ENCODE data around the gene ECHS1. TPM values are rescaled to one million over a fixed set of nuclear protein-coding genes. Genes with fewer than 3 reads are reported as not detected.

ECHS1 gene
- total and polyA plus RNA-seq, 2 donors (not counting 3 experiments of a cell fraction or from before 2014, with no cell fraction given), result 46.2 to 108 TPM

DNA sequence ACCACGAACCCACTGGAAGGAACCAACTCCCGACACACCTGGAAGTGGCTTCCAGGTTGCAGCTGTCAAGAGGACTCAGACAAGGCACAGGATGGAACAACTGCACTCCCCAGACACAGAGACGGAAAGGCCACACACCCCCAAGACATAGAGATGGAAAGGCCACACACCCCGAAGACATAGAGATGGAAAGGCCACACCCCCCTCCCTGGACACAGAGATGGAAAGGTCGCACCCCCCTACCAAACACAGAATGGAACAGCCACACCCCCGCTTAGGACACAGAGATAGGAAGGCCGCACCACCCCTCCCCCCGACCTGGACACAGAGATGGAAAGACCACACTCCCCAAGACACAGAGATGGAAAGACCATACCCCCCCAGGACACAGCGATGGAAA is 56.9 kb downstream of the ECHS1 start:
- no peak for DNase-seq (ENCODE audit: low read depth, low spot score)
- no TSS peak for BruUV-seq (replicated peaks)
- no peak overlapping the region for H3K27ac ChIP-seq (ENCODE audit: insufficient read depth, low read depth, low read length)
- H3K4me1 ChIP-seq (ENCODE audit: control insufficient read depth, extremely low read depth, insufficient read depth, low read length), result no peaks in the 10 kb centered on the region
- no peak overlapping the region for H2AFZ ChIP-seq (ENCODE audit: low read depth, low read length)
- H3K9ac ChIP-seq (replicated peaks; ENCODE audit: extremely low read depth, insufficient read depth, low read length), result no peak overlapping the region
- no peak for TF ChIP-seq EZH2 (IDR thresholded peaks at IDR 0.05; ENCODE audit: borderline replicate concordance, low read depth, low read length, severe bottlenecking)
- no peak for TF ChIP-seq POLR2AphosphoS5 (IDR thresholded peaks at IDR 0.05; ENCODE audit: insufficient read depth, low read depth, low read length)
- TF ChIP-seq, protein P1, sequence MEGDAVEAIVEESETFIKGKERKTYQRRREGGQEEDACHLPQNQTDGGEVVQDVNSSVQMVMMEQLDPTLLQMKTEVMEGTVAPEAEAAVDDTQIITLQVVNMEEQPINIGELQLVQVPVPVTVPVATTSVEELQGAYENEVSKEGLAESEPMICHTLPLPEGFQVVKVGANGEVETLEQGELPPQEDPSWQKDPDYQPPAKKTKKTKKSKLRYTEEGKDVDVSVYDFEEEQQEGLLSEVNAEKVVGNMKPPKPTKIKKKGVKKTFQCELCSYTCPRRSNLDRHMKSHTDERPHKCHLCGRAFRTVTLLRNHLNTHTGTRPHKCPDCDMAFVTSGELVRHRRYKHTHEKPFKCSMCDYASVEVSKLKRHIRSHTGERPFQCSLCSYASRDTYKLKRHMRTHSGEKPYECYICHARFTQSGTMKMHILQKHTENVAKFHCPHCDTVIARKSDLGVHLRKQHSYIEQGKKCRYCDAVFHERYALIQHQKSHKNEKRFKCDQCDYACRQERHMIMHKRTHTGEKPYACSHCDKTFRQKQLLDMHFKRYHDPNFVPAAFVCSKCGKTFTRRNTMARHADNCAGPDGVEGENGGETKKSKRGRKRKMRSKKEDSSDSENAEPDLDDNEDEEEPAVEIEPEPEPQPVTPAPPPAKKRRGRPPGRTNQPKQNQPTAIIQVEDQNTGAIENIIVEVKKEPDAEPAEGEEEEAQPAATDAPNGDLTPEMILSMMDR (IDR thresholded peaks at IDR 0.05; ENCODE audit: extremely low read depth in 1 of 2, insufficient read depth in 1 of 2, low read depth in 1 of 2, low read length in 2 of 2), result no peak
- TF ChIP-seq GATA2 (IDR thresholded peaks at IDR 0.05; ENCODE audit: insufficient read depth, insufficient read length, low read depth, low read length), result no peak
- dilution Hi-C loops (cut with MboI; ENCODE audit: extremely low pct_ligation_motif_present, low sequenced_read_pairs) (no loop called here), intact Hi-C loops (cut with micrococcal nuclease) (loop anchor here (5.0 kb wide), 1 partner anchor 414 kb away; no protein-coding TSS in a partner anchor)
- H3K4me3 ChIP-seq (replicated peaks in 1 of 3; ENCODE audit: insufficient read depth in 1 of 3, low read depth in 1 of 3, low read length in 3 of 3), result no peak overlapping the region
- H4K20me1 ChIP-seq (replicated peaks; ENCODE audit: control insufficient read depth, extremely low read depth, insufficient read depth, low read length), result no peaks in the 10 kb centered on the region
- ChIA-PET CTCF (interaction anchor here (1.7 to 3.6 kb wide), 2 partner anchors 8 to 13 kb away, joined by 7 to 13 read pairs; no protein-coding TSS in a partner anchor), POLR2A (no interaction called here)
- no peak overlapping the region for H3K4me2 ChIP-seq (ENCODE audit: insufficient read depth, low read length)
- peaks cover 0 to 3% of the 10 kb centered on the region in 2 experiments for H3K27me3 ChIP-seq (ENCODE audit: control insufficient read depth in 2 of 2, insufficient read depth in 2 of 2, low read length in 2 of 2)
- no peaks in the 10 kb centered on the region for H3K79me2 ChIP-seq (ENCODE audit: control insufficient read depth, insufficient read depth, low read length)
- no peak for FAIRE-seq
- no peaks in the 10 kb centered on the region for H3K9me3 ChIP-seq (replicated peaks; ENCODE audit: control insufficient read depth, insufficient read depth, low read length)
- H3K9me1 ChIP-seq (replicated peaks; ENCODE audit: control insufficient read depth, extremely low read depth, insufficient read depth, low read length), result no peaks in the 10 kb centered on the region
- peaks cover 0 to 5% of the 10 kb centered on the region in 2 experiments for H3K36me3 ChIP-seq (ENCODE audit: control insufficient read depth in 2 of 2, extremely low read depth in 1 of 2, insufficient read depth in 2 of 2, low read length in 2 of 2)

DNA sequence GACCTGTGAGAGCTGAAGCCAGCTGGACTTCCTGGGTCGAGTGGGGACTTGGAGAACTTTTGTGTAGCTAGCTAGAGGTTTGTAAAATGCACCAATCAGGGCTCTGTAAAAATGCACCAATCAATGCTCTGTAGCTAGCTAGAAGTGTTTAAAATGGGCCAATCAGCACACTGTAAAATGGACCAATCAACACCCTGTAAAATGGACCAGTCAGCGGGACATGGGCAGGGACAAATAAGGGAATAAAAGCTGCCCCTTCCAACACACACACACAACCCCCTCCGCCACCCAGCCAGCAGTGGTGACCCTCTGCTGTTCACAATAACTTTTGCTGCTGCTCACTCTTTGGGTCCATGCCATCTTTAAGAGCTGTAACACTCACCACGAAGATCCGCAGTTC is 57.3 kb downstream of the ECHS1 start:
- FAIRE-seq (no peak), DNase-seq (ENCODE audit: low read depth, low spot score) (no peak)
- Histone ChIP-seq H3K79me2 (ENCODE audit: control insufficient read depth, insufficient read depth, low read length) (no peaks in the 10 kb centered on the region), H3K9me3 (replicated peaks; ENCODE audit: control insufficient read depth, insufficient read depth, low read length) (no peaks in the 10 kb centered on the region), H3K9me1 (replicated peaks; ENCODE audit: control insufficient read depth, extremely low read depth, insufficient read depth, low read length) (no peaks in the 10 kb centered on the region), H3K4me3 (replicated peaks in 1 of 3; ENCODE audit: insufficient read depth in 1 of 3, low read depth in 1 of 3, low read length in 3 of 3) (no peak overlapping the region), H3K9ac (replicated peaks; ENCODE audit: extremely low read depth, insufficient read depth, low read length) (no peak overlapping the region), H3K4me2 (ENCODE audit: insufficient read depth, low read length) (no peak overlapping the region), H3K4me1 (ENCODE audit: control insufficient read depth, extremely low read depth, insufficient read depth, low read length) (no peaks in the 10 kb centered on the region), H3K27ac (ENCODE audit: insufficient read depth, low read depth, low read length) (no peak overlapping the region), H3K27me3 (ENCODE audit: control insufficient read depth in 2 of 2, insufficient read depth in 2 of 2, low read length in 2 of 2) (peaks cover 0 to 3% of the 10 kb centered on the region in 2 experiments), H2AFZ (ENCODE audit: low read depth, low read length) (no peak overlapping the region), H3K36me3 (ENCODE audit: control insufficient read depth in 2 of 2, extremely low read depth in 1 of 2, insufficient read depth in 2 of 2, low read length in 2 of 2) (peaks cover 0 to 5% of the 10 kb centered on the region in 2 experiments), H4K20me1 (replicated peaks; ENCODE audit: control insufficient read depth, extremely low read depth, insufficient read depth, low read length) (no peaks in the 10 kb centered on the region)
- ChIA-PET POLR2A (no interaction called here), CTCF (interaction anchor here (0.9 to 3.6 kb wide), 3 partner anchors 9 to 661 kb away, joined by 3 to 13 read pairs (median 7); no protein-coding TSS in a partner anchor)
- dilution Hi-C loops (cut with MboI; ENCODE audit: extremely low pct_ligation_motif_present, low sequenced_read_pairs), result no loop called here
- intact Hi-C loops (cut with micrococcal nuclease), result loop anchor here (5.0 kb wide), 1 partner anchor 414 kb away; no protein-coding TSS in a partner anchor
- no TSS peak for BruUV-seq (replicated peaks)
- TF ChIP-seq FOS (IDR thresholded peaks at IDR 0.05; ENCODE audit: borderline replicate concordance, insufficient read depth, low read length) (no peak), JUN (IDR thresholded peaks at IDR 0.05; ENCODE audit: borderline replicate concordance, insufficient read depth, insufficient read length, low read depth) (no peak), POLR2A (IDR thresholded peaks at IDR 0.05; ENCODE audit: low read depth, low read length) (no peak), MYC (IDR thresholded peaks at IDR 0.05; ENCODE audit: low read depth, low read length) (no peak), MAX (IDR thresholded peaks at IDR 0.05; ENCODE audit: insufficient read depth, insufficient read length) (no peak), GATA2 (IDR thresholded peaks at IDR 0.05; ENCODE audit: insufficient read depth, insufficient read length, low read depth, low read length) (no peak), POLR2AphosphoS5 (IDR thresholded peaks at IDR 0.05; ENCODE audit: insufficient read depth, low read depth, low read length) (no peak), EZH2 (IDR thresholded peaks at IDR 0.05; ENCODE audit: borderline replicate concordance, low read depth, low read length, severe bottlenecking) (no peak)
- TF ChIP-seq, protein P1 (IDR thresholded peaks at IDR 0.05; ENCODE audit: extremely low read depth in 1 of 2, insufficient read depth in 1 of 2, low read depth in 1 of 2, low read length in 2 of 2), result no peak

All from endothelial cell of umbilical vein (primary cell).